ENCODE measurements around the gene TWF2. TPM values are rescaled to one million over a fixed set of nuclear protein-coding genes. Genes with fewer than 3 reads are reported as not detected.
A peak's percentile ranks its signal among the peaks of the same experiment; 100 is the strongest.

Gene TWF2
- total and polyA plus RNA-seq, 2 of the 13 experiments (the other 11 are each of a cell fraction or from before 2014, with no cell fraction given) = 45.5 to 108 TPM

DNA sequence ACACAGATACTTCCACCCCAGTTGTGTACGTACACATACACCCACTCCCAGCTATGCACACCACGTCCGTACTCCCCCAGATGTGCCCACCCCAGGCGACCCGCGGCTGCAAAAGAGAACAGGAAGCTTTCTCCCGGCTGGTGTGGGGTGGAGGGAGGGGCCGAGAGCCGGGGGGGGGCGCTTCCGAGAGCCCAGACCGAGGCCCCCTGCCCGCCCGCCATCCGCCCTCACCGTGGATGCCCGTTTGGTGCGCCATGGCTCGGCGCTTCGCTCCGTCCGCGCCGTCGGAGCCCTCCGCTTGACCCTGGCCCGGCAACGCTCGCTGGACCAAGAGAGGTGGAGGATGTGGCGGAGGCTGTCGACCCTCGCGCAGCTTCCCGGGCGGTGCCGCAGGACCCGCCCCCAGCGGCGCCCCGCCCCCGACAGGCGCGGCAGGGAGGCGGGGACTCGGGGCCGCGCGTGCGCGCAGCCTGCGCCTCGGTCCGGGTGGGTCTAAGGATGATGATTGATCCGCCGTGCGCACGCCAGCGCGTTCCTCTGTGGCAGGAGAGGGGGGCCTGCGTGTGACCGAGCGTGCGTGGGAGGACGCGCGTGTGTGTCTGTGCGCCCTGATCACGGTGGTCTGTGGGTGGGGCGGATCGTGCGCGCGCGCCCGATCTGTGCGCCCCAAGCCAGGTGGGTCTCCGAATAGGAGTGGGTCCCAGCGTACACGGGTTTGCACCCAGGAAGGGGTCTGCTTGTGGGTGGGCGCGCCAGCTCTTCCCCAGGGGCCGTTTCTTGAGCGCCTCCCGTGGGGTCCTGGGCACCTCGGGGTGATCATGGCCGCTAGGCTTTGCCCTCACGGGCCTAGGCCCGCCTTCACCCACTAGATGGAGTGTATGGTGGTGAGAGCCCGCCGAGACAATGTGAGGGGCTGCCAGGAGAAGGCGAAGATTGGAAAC, at the start of gene TWF2 (continued):
- TF ChIP-seq, protein P1, sequence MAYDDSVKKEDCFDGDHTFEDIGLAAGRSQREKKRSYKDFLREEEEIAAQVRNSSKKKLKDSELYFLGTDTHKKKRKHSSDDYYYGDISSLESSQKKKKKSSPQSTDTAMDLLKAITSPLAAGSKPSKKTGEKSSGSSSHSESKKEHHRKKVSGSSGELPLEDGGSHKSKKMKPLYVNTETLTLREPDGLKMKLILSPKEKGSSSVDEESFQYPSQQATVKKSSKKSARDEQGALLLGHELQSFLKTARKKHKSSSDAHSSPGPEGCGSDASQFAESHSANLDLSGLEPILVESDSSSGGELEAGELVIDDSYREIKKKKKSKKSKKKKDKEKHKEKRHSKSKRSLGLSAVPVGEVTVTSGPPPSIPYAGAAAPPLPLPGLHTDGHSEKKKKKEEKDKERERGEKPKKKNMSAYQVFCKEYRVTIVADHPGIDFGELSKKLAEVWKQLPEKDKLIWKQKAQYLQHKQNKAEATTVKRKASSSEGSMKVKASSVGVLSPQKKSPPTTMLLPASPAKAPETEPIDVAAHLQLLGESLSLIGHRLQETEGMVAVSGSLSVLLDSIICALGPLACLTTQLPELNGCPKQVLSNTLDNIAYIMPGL (CRISPR knock-in tag; IDR thresholded peaks at IDR 0.05; ENCODE audit: borderline replicate concordance in 1 of 2, low read depth in 1 of 2) = peak; percentile 52 to 57; a peak in 3 of 4 replicates
- 0 out of 2 replicates have a peak, but pooled peaks have one; percentile 14 for TF ChIP-seq KDM3A (CRISPR knock-in tag; IDR thresholded peaks at IDR 0.05; ENCODE audit: low read depth)
- 0 out of 2 replicates have a peak, but pooled peaks have one; percentile 67 for TF ChIP-seq ZSCAN20 (CRISPR knock-in tag; IDR thresholded peaks at IDR 0.05; ENCODE audit: borderline replicate concordance)
- TF ChIP-seq ZSCAN21 (CRISPR knock-in tag; IDR thresholded peaks at IDR 0.05; ENCODE audit: borderline replicate concordance) = peak; percentile 79; the same call in 1 of the 2 replicates
- TF ChIP-seq, protein P2, sequence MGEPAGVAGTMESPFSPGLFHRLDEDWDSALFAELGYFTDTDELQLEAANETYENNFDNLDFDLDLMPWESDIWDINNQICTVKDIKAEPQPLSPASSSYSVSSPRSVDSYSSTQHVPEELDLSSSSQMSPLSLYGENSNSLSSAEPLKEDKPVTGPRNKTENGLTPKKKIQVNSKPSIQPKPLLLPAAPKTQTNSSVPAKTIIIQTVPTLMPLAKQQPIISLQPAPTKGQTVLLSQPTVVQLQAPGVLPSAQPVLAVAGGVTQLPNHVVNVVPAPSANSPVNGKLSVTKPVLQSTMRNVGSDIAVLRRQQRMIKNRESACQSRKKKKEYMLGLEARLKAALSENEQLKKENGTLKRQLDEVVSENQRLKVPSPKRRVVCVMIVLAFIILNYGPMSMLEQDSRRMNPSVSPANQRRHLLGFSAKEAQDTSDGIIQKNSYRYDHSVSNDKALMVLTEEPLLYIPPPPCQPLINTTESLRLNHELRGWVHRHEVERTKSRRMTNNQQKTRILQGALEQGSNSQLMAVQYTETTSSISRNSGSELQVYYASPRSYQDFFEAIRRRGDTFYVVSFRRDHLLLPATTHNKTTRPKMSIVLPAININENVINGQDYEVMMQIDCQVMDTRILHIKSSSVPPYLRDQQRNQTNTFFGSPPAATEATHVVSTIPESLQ (CRISPR knock-in tag; conservative IDR thresholded peaks at IDR 0.05) = 0 out of 2 replicates have a peak, but pooled peaks have one; percentile 25
- TF ChIP-seq, protein P3, sequence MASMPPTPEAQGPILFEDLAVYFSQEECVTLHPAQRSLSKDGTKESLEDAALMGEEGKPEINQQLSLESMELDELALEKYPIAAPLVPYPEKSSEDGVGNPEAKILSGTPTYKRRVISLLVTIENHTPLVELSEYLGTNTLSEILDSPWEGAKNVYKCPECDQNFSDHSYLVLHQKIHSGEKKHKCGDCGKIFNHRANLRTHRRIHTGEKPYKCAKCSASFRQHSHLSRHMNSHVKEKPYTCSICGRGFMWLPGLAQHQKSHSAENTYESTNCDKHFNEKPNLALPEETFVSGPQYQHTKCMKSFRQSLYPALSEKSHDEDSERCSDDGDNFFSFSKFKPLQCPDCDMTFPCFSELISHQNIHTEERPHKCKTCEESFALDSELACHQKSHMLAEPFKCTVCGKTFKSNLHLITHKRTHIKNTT (CRISPR knock-in tag; IDR thresholded peaks at IDR 0.05) = no peak
- TF ChIP-seq ZNF17 (CRISPR knock-in tag; IDR thresholded peaks at IDR 0.05) = no peak
- no peak for TF ChIP-seq HOXA9 (CRISPR knock-in tag; IDR thresholded peaks at IDR 0.05; ENCODE audit: borderline replicate concordance)
- TF ChIP-seq, protein P4, sequence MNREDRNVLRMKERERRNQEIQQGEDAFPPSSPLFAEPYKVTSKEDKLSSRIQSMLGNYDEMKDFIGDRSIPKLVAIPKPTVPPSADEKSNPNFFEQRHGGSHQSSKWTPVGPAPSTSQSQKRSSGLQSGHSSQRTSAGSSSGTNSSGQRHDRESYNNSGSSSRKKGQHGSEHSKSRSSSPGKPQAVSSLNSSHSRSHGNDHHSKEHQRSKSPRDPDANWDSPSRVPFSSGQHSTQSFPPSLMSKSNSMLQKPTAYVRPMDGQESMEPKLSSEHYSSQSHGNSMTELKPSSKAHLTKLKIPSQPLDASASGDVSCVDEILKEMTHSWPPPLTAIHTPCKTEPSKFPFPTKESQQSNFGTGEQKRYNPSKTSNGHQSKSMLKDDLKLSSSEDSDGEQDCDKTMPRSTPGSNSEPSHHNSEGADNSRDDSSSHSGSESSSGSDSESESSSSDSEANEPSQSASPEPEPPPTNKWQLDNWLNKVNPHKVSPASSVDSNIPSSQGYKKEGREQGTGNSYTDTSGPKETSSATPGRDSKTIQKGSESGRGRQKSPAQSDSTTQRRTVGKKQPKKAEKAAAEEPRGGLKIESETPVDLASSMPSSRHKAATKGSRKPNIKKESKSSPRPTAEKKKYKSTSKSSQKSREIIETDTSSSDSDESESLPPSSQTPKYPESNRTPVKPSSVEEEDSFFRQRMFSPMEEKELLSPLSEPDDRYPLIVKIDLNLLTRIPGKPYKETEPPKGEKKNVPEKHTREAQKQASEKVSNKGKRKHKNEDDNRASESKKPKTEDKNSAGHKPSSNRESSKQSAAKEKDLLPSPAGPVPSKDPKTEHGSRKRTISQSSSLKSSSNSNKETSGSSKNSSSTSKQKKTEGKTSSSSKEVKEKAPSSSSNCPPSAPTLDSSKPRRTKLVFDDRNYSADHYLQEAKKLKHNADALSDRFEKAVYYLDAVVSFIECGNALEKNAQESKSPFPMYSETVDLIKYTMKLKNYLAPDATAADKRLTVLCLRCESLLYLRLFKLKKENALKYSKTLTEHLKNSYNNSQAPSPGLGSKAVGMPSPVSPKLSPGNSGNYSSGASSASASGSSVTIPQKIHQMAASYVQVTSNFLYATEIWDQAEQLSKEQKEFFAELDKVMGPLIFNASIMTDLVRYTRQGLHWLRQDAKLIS (CRISPR knock-in tag; IDR thresholded peaks at IDR 0.05) = no peak; the same call in 1 of the 2 replicates
- no peak for TF ChIP-seq EHMT2 (IDR thresholded peaks at IDR 0.05; ENCODE audit: borderline replicate concordance, low read depth, low read length)
- TF ChIP-seq, protein P5, sequence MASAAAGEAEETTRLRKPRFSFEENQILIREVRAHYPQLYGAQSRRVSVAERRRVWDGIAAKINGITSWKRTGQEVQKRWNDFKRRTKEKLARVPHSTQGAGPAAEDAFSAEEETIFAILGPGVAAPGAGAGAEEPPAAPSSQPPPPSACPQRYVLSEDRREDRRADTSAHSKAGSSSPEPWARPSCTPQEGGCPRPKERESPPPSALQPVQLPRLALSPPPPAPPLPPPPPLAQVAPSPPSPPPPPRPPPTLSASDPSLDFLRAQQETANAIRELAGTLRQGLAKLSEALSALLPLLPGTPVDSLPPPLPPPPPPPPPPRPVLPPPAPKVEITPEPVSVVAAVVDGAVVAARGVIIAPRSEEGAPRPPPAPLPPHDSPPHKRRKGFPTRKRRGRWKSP (CRISPR knock-in tag; IDR thresholded peaks at IDR 0.05) = no peak
- no peak for TF ChIP-seq ZNF432 (CRISPR knock-in tag; IDR thresholded peaks at IDR 0.05; ENCODE audit: borderline replicate concordance)
- TF ChIP-seq ZNF790 (CRISPR knock-in tag; IDR thresholded peaks at IDR 0.05; ENCODE audit: borderline replicate concordance) = peak; percentile 58; the same call in 1 of the 2 replicates
- peak; percentile 72; the same call in 1 of the 2 replicates for TF ChIP-seq DNMT1 (CRISPR knock-in tag; IDR thresholded peaks at IDR 0.05)
- 0 out of 4 replicates have a peak, but pooled peaks of 1 of the 2 experiments have one; percentile 12 for TF ChIP-seq KLF16 (CRISPR knock-in tag; IDR thresholded peaks at IDR 0.05)
- no peak for TF ChIP-seq TEAD2 (CRISPR knock-in tag; IDR thresholded peaks at IDR 0.05)
